A673 (cell line): ENCODE measurements around the gene BANP.
"Not testable (repeated sequence)": the region's sequence is repeated elsewhere in the genome, so short reads cannot be mapped to it uniquely, and the experiment has no call there.

ENCODE experiments used
- CTCF ChIP-seq: fragments of 300-800, 200-600 bp; sonication (generic); conservative IDR thresholded peaks from 2 replicates; pipeline ENCODE4 v1.5.1; 2017; ENCODE audit warnings: low read depth, mild to moderate bottlenecking, antibody characterized with exemption, low read length, moderate library complexity, mixed read lengths
- EZH2 ChIP-seq: fragments of 200-600 bp; sonication (generic); IDR thresholded peaks from 2 replicates; pipeline ENCODE4 v1.6.1; 2017; ENCODE audit warnings: borderline replicate concordance, low read depth, mild to moderate bottlenecking, mixed read lengths, antibody characterized with exemption, low read length; ENCODE audit not compliant: poor library complexity, severe bottlenecking

GRCh38 chr16:88025828-88026555, 74.8 kb downstream of the BANP start:
- TF ChIP-seq EZH2, CTCF: not testable (repeated sequence)
